Coronary artery (tissue), 2 donors: ENCODE measurements around the gene TUT4.

Source experiments
- DNase-seq: peaks from one replicate; pipeline ENCODE4 v3.0.0-alpha.2; 2017; ENCODE audit warnings: low spot score
- H3K27ac ChIP-seq, 2 donors: fragments of 200-600 bp; sonication (generic); one replicate each; pipeline ENCODE4 v1.5.1; 2016 to 2019
- H3K4me3 ChIP-seq: fragments of 200-600 bp; sonication (generic); 2 replicates; pipeline ENCODE4 v1.5.1; 2016; ENCODE audit warnings: mild to moderate bottlenecking, moderate library complexity
- TF ChIP-seq, protein P1 (sequence below): fragments of 200-600 bp; sonication (generic); IDR thresholded peaks from one replicate; pipeline ENCODE4 v1.5.1; 2019; ENCODE audit warnings: antibody characterized with exemption

The TUT4 gene

GRCh38 chr1:52532247-52532646, 20.6 kb downstream of the TUT4 start:
- no peak for DNase-seq
- H3K27ac ChIP-seq, result no peak overlapping the region
- TF ChIP-seq, protein P1, sequence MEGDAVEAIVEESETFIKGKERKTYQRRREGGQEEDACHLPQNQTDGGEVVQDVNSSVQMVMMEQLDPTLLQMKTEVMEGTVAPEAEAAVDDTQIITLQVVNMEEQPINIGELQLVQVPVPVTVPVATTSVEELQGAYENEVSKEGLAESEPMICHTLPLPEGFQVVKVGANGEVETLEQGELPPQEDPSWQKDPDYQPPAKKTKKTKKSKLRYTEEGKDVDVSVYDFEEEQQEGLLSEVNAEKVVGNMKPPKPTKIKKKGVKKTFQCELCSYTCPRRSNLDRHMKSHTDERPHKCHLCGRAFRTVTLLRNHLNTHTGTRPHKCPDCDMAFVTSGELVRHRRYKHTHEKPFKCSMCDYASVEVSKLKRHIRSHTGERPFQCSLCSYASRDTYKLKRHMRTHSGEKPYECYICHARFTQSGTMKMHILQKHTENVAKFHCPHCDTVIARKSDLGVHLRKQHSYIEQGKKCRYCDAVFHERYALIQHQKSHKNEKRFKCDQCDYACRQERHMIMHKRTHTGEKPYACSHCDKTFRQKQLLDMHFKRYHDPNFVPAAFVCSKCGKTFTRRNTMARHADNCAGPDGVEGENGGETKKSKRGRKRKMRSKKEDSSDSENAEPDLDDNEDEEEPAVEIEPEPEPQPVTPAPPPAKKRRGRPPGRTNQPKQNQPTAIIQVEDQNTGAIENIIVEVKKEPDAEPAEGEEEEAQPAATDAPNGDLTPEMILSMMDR, result no peak
- H3K4me3 ChIP-seq, result no peak overlapping the region

GRCh38 chr1:52531249-52531872, 21.5 kb downstream of the TUT4 start:
- TF ChIP-seq, protein P1, result no peak
- Histone ChIP-seq H3K27ac (no peak overlapping the region), H3K4me3 (no peak overlapping the region)
- DNase-seq, result no peak

DNA sequence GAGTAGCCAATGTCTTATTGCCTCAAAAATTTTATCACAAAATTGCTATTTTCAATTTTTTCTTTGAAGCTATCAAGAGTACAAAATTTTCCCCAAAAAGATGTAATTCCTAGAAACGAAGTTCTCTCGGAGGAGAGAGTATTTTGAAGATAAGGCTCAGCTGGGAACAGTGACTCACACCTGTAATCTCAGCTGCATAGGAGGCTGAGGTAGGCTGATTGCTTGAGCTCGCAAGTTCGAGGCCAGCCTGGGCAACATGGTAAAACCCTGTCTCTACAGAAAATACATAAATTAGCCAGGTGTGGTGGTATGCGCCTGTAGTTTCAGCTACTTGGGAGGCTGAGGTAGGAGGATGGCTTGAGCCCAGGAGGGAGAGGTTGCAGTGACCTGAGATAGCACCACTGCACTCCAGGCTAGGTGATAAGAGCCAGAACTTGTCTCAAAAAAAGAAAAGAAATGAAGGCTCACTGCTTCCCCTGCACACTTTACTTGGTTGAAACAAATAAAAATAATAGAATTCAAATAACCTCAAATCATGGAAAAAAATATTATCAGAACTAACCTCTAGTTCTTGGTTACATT, 22.2 kb downstream of the TUT4 start:
- no peak overlapping the region for H3K27ac ChIP-seq
- TF ChIP-seq, protein P1, result no peak

GRCh38 chr1:52523376-52523775, 29.5 kb downstream of the TUT4 start:
- TF ChIP-seq, protein P1, result no peak
- no peak for DNase-seq
- H3K4me3 ChIP-seq, result no peak overlapping the region
- no peak overlapping the region for H3K27ac ChIP-seq

More for the DNA sequence above, 22.2 kb downstream of the TUT4 start:
- no peak for DNase-seq
- H3K4me3 ChIP-seq, result no peak overlapping the region

DNA sequence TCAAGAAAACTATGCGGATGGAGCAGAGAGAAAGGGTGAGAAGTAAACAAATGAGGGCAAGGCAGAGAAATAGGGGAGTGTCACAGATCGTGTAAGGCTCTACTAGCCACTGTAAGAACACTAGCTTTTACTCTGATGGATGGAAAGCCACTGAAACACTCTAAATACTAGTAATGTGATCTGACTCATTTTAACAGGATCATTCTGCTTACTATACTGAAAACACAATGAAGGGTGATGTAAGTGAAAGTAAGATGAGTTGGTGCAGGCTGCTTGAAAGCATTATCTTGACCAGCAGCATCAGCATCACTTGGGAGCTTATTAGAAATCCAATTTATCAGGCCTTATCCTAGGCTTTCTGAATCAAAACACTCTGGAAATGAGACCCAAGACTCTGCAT, 32.7 kb downstream of the TUT4 start:
- H3K4me3 ChIP-seq, result no peak overlapping the region
- DNase-seq, result no peak
- no peak overlapping the region for H3K27ac ChIP-seq
- TF ChIP-seq, protein P1, result no peak

GRCh38 chr1:52518962-52519361, 33.9 kb downstream of the TUT4 start:
- DNase-seq, result no peak
- no peak overlapping the region for H3K4me3 ChIP-seq
- TF ChIP-seq, protein P1, result no peak

More at GRCh38 chr1:52518962-52519361, 33.9 kb downstream of the TUT4 start:
- H3K27ac ChIP-seq, result no peak overlapping the region
